GM10266 (cell line): ENCODE data around the gene POLR1E.
"Not testable (repeated sequence)": the region's sequence is repeated elsewhere in the genome, so short reads cannot be mapped to it uniquely, and the experiment has no call there.

ENCODE experiments used
- DNase-seq: peaks from one replicate; pipeline ENCODE4 v3.0.0; 2012; ENCODE audit errors: extremely low spot score
- TF ChIP-seq, protein P1 (sequence below): IDR thresholded peaks from 2 replicates; pipeline ENCODE4 v1.5.1; 2012; ENCODE audit warnings: mild to moderate bottlenecking, low read depth; ENCODE audit not compliant: control insufficient read depth, insufficient read depth; ENCODE audit errors: missing control alignments

POLR1E gene

DNA sequence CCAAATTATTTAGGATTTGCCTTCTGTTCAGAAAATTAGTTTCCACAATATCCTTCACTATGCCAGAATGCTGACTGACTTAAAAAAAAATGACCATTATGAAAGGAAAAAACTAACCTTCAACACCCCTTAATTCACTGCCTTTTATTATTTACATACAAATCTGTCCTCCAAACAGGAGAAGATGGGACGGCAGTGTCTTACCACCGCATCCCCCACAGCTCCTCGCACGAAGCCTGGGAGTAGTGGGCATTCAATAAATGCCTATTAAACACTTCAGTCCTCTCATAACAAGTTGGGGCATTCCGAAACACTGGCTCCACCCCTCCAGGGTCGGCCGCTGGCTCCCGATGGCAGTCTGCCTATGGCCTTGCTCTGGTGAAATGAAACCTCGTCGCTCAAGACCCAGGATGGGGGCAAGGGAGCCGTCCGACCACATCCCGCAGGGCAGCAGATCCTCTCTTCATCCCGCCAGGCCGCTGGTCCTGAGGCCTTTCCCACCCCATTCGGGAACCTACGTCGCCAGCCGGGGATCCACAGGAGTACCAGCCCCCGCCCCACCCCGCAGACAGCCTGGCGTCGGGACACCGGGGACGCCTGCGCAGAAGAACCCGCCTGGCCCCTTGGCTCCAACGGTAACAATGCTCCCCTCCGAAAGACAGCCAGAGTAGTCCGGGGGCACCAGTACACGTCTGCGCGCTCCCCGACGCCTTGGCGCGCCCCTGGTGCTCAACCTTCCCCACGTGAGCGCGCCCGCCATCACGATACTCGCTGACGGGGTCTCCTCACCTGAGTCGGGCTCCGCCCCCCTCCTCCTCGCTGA is 21.1 kb upstream of the POLR1E start:
- TF ChIP-seq, protein P1, sequence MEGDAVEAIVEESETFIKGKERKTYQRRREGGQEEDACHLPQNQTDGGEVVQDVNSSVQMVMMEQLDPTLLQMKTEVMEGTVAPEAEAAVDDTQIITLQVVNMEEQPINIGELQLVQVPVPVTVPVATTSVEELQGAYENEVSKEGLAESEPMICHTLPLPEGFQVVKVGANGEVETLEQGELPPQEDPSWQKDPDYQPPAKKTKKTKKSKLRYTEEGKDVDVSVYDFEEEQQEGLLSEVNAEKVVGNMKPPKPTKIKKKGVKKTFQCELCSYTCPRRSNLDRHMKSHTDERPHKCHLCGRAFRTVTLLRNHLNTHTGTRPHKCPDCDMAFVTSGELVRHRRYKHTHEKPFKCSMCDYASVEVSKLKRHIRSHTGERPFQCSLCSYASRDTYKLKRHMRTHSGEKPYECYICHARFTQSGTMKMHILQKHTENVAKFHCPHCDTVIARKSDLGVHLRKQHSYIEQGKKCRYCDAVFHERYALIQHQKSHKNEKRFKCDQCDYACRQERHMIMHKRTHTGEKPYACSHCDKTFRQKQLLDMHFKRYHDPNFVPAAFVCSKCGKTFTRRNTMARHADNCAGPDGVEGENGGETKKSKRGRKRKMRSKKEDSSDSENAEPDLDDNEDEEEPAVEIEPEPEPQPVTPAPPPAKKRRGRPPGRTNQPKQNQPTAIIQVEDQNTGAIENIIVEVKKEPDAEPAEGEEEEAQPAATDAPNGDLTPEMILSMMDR: no peak
- DNase-seq: peak; percentile 34

DNA sequence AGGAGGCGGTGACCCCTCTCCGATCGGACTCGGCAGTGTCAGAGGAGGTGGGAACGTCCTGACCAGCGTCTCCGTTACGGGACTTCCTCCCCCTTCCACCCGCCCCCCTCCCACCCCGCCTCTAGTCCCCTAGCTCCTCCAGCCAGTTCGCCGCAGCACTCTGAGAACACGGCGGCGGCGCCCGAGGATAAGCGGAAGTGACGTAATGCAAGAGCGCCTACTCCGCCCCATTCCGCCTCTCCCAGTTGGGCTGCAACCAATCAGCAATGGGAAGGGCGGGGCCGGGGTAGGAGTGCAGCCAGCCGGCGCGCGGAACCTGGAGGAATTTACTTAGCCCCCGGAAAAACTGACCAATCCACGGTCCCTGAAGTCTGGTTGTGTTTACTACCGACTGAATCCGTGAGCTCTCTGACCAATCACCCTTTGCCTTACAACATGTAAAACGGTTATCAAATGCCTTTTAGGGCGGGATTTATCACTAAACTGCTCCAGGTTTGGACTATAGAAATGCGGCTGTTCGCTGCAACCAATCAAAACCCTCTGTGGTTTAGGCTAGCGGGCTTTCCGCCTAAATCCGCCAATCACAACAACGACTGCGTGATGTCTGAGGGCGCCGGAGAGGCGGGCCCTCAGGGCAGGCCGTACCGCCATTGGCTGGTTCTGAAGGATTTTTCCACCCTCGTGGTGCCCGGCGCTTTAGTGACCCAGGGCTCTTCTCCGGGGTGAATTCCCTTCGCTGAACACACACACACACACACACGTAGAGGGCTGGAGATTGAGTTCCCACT is 20.3 kb upstream of the POLR1E start, which contains the start of gene ZBTB5:
ZBTB5 (minus strand) TSS at position 202 of the 788 bp plus-strand sequence. CDS start 22,899 bp downstream, outside the sequence.
- TF ChIP-seq, protein P1: no peak
- peak; percentile 93 for DNase-seq

DNA sequence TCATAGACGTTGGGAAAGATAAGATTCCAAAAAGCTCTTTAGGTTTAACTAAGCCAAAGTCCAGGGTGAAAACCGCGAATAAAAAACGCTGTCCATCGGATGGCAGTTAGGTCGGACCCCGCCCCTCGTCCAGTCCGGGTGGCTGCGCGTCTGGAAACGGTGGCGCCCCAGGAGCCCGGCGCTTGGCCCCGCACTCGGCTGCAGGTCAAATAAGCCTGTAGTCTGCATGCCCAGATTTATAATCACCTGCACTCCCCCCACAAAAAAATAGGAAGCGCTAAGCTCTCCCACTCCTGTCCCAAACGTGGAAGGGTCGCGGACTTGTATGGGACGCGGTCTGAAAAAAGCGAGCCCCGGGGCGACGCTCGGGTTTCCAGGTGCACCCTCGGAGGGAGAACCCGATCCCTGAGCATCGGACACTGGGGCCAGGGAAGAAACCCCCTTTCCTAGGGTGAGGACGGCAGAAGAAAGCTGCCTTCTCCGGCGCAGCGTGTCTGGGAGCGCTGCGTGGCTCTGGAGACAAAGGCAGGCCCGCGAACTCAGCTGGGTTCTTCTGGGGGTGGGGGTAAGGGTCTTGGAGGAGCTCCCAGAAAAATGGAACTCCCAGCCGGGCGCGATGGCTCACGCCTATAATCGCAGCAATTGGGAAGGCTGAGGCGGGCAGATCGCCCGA is 19.6 kb upstream of the POLR1E start:
- TF ChIP-seq, protein P1: no peak
- DNase-seq: no peak

DNA sequence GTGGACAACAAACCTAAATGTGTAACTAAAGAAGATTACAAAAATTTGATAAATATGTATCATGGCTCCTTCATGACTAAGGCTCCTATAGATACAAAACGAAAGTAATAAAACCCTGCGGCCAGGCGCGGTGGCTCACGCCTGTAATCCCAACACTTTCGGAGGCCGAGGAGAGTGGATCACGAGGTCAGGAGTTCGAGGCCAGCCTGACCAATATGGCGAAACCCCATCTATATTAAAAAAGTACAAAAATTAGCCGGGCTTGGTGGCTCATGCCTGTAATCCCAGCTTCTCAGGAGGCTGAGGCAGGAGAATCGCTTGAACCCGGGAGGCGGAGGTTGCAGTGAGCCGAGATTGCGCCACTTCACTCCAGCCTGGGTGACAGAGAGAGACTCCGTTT is 18.2 kb upstream of the POLR1E start:
- not testable (repeated sequence) for DNase-seq

DNA sequence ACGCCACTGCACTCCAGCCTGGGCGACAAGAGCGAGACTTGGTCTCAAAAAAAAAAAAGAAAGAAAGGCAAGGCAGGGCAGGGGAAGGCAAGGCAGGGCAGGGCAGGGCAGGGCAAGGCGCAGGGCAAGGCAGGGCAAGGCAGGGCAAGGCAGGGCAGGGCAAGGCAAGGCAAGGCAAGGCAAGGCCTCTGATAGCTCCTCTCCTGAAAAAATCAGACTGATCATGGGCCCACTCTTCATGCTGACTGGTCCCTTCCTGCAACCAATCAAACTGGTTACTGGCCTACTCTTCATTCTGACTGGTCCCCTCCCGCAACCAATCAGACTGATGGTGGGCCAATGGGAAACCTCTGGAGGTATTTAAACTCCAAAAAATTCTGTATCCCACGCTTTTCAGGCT is 17.1 kb upstream of the POLR1E start:
- TF ChIP-seq, protein P1: no peak
- DNase-seq: no peak

DNA sequence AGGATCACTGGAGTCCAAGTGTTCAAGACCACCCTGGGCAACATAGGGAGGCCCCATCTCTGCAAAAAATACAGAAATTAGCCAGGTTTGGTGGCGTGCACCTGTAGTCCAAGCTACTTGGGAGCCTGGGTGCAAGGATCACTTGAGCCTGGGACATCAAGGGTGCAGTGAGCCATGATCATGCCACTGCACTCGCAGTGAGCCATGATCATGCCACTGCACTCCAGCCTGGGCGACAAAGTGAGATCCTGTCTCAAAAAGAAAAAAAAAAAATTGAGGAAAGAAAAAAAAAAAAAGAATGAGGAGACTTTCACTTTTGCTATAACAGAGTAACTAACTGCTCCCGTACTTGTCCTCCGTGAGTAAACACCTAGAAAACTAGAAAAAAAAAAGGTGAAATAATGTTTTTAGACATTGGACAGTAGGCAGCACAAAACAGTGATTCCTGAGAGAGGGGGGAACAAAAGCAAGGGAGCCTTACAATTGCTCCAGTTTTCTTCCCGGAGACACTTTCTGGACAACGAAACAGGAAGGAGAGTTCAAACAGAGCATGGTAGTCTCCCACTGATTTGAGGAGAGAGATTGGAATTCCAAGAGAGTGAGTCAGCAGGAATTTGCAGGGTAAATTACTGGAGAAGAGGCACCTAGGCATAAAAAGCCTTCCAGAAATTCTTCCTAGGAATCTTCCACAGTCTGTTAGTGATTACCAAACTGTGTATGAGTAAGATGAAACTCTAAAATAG is 13.6 kb upstream of the POLR1E start:
- TF ChIP-seq, protein P1: no peak
- DNase-seq: no peak

DNA sequence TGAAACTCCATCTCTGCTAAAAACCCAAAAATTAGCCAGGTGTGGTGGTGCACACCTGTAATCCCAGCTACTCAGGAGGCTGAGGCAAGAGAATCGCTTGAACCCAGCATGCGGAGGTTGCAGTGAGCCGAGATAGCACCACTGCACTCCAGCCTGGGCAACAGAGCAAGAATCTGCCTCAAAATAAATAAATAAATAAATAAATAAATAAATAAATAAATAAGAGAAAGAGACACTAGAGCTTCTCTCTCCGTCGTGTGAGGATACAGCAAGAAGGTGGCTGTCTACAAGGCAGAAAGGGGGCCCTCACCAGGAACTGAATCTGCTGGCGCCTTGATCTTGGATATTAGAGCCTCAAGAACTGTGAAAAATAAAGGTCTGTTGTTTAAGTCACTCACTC is 11.8 kb upstream of the POLR1E start:
- not testable (repeated sequence) for DNase-seq
